ENCODE data around the gene SALL4.

DNA sequence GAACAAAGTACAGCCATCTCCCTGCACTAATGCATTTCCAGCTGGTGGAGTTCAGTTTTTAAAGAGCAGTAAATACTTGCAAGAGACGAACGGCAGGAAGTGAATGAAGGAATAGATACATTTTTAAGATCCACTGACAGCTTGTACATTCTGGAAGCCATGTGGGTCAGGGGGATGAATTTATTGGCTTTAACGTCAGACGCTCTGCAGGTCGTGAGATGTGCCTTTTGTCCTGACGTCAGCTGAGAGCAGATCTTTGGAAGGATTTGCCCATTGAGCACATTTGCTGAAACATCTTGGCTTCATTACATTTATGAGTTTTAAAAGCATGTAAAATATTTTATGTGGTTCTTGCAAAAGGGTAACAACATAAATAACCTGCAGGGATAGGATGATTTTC is 29.5 kb upstream of the SALL4 start:
- TF ChIP-seq, protein P1, sequence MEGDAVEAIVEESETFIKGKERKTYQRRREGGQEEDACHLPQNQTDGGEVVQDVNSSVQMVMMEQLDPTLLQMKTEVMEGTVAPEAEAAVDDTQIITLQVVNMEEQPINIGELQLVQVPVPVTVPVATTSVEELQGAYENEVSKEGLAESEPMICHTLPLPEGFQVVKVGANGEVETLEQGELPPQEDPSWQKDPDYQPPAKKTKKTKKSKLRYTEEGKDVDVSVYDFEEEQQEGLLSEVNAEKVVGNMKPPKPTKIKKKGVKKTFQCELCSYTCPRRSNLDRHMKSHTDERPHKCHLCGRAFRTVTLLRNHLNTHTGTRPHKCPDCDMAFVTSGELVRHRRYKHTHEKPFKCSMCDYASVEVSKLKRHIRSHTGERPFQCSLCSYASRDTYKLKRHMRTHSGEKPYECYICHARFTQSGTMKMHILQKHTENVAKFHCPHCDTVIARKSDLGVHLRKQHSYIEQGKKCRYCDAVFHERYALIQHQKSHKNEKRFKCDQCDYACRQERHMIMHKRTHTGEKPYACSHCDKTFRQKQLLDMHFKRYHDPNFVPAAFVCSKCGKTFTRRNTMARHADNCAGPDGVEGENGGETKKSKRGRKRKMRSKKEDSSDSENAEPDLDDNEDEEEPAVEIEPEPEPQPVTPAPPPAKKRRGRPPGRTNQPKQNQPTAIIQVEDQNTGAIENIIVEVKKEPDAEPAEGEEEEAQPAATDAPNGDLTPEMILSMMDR (conservative IDR thresholded peaks at IDR 0.05 in 1 of 2, IDR thresholded peaks at IDR 0.05 in 1 of 2; ENCODE audit: low read depth in 1 of 2, low read length in 2 of 2), result no peak
- no peak for TF ChIP-seq EZH2 (IDR thresholded peaks at IDR 0.05; ENCODE audit: low read length, missing control alignments)
